GM18909 (cell line): ENCODE data around the gene MEDAG.
A peak's percentile ranks its signal among the peaks of the same experiment; 100 is the strongest.

Source experiments
- ATAC-seq: cut with Tn5 transposase; IDR thresholded peaks from one replicate; pipeline ENCODE4 v1.9.1; 2021; ENCODE audit warnings: mild to moderate bottlenecking; ENCODE audit not compliant: unreplicated experiment, poor library complexity

The MEDAG gene

DNA sequence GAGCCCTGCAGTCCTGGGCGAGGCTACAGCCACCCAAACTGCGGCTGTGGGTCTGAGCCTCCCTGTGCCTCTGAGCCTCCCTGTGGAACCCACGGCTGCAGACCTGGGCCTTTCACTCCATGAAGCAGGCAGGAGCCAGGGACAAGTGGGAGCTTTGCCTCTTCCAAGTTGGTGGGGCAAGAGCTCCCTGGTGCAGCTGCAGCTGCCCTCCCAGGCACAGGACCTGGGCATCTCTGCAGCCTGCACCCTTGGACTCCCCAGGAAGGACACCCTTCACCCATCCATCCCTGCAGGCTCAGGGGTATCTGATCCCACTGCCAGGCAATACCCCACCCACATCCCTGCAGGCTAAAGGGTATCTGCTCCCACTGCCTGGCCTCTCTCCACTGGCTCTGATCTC, 28.7 kb downstream of the MEDAG start:
- no peak for ATAC-seq

GRCh38 chr13:30936971-30937370, 30.9 kb downstream of the MEDAG start:
- no peak for ATAC-seq

DNA sequence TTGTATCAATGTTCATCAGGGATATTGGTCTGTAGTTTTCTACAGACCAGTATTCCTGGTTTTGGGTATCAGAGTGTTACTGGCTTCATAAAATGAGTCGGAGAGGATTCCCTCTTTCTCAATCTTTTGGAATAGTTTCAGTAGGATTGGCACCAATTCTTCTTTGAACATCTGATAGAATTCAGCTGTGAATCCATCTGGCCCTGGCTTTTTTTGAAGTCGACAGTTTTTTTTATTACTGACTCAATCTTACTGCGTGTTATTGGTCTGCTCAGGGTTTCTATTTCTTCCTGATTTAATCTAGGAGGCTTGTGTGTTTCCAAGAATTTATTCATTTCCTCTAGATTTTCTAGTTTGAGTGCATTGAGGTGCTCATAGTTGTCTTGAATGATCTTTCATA, 37.8 kb downstream of the MEDAG start:
- no peak for ATAC-seq

DNA sequence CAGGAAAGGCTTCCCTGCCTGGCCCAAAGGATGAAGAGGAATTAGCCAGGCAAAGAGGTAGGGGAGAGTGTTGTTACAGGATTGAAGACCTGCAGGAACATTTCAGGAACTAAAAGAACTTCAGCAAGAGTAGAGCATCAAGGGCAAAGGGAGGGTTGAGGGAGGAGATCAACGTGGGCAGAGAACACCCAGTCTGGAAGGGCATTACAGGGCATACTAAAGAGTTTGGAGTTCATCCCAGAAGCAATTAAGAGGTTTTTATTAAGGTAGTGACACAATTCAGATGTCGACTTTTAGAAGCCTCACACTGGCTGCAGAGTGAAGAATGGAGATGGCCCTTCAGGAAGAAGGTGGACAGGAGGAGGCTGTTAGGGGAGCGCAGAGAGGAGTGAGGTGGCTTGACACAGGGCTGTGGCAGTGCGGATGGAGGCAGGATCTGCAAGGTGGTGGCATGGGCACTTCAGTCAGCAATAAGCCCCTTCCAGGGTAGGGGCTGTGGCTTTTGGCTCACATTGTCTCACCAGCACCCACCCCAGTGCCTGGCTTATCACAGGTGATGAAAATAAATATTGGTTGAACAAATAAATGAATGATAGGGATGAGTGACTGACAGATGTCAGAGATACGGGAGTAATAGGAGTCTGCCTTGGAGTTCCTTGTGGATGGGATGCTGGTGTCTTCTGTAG, 51.3 kb downstream of the MEDAG start:
- no peak for ATAC-seq

GRCh38 chr13:30959678-30960077, 53.6 kb downstream of the MEDAG start:
- no peak for ATAC-seq

GRCh38 chr13:30963791-30964190, 57.7 kb downstream of the MEDAG start:
- no peak for ATAC-seq

GRCh38 chr13:30965380-30965779, 59.3 kb downstream of the MEDAG start:
- no peak for ATAC-seq

DNA sequence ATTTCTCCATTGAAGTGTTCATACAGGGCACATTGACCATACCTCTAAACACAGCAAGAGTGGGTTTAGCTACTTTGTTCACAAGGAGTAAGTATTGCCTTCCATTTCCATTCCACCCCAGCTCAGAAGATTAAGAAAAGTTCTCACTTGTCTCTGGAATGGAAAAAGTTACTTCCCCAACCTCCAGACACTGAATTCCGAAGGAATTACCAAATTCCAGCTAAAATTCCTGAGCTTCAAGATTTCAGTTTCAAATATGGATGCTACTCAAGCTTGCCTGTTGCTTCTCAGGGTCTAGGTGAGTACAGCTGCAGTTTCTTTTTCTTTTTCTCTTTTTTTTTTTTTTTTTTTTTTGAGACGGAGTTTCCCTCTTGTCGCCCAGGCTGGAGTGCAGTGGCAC, 60.0 kb downstream of the MEDAG start:
- no peak for ATAC-seq

GRCh38 chr13:30968846-30969245, 62.8 kb downstream of the MEDAG start:
- ATAC-seq, result no peak

- no peak for ATAC-seq
Measured at GRCh38 chr13:30971575-30971974, 65.5 kb downstream of the MEDAG start.

- ATAC-seq, result no peak
Measured at GRCh38 chr13:30972888-30973377, 66.9 kb downstream of the MEDAG start.

DNA sequence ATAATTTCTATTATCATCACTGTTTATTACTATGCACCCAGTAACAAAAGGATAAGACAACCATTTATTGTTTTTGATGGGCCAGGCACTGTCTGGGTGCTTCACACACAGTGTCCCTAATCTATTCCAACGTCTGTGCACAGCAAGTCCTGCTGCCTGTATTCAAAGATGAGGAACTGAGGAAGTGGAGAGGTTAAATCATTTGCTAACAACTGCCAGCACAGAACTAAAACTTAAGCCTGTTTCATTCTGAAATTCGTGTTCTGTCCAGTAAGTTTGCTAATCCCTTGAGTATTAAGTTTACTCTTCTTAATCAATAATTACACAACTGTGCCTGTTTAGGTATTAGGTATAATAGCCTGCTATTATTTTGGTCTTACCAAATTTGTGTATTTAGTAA, 68.3 kb downstream of the MEDAG start:
- ATAC-seq, result peak; percentile 47
